NCI-H69 (cell line): ENCODE data around the gene CAMTA1.
A peak's percentile ranks its signal among the peaks of the same experiment; 100 is the strongest.

Experiments used
- DNase-seq: peaks from one replicate; lab custom pipeline; 2025; lab: John Stamatoyannopoulos, UW

CAMTA1 gene

GRCh38 chr1:7516929-7517328 lies 731.7 kb downstream of the CAMTA1 start:
- DNase-seq, result no peak

GRCh38 chr1:7517611-7518330 lies 732.5 kb downstream of the CAMTA1 start:
- no peak for DNase-seq

GRCh38 chr1:7518411-7518810 lies 733.2 kb downstream of the CAMTA1 start:
- no peak for DNase-seq

GRCh38 chr1:7519181-7519860 lies 734.1 kb downstream of the CAMTA1 start:
- DNase-seq, result no peak

- no peak for DNase-seq
These were observed 734.7 kb downstream of the CAMTA1 start for GRCh38 chr1:7519861-7520395.

GRCh38 chr1:7520496-7520895 lies 735.2 kb downstream of the CAMTA1 start:
- no peak for DNase-seq

- no peak for DNase-seq
These were observed 739.4 kb downstream of the CAMTA1 start for GRCh38 chr1:7524341-7525337.

GRCh38 chr1:7525338-7526063 lies 740.2 kb downstream of the CAMTA1 start:
- DNase-seq, result no peak

- DNase-seq, result no peak
These were observed 741.1 kb downstream of the CAMTA1 start for GRCh38 chr1:7526196-7526866.

GRCh38 chr1:7526867-7527732 lies 741.8 kb downstream of the CAMTA1 start:
- no peak for DNase-seq

- DNase-seq, result no peak
These were observed 742.4 kb downstream of the CAMTA1 start for GRCh38 chr1:7527733-7528045.

- DNase-seq, result no peak
These were observed 743.3 kb downstream of the CAMTA1 start for GRCh38 chr1:7528386-7529198.

- no peak for DNase-seq
These were observed 744.7 kb downstream of the CAMTA1 start for GRCh38 chr1:7529917-7530316.

- no peak for DNase-seq
These were observed 746.5 kb downstream of the CAMTA1 start for GRCh38 chr1:7531562-7532340.

GRCh38 chr1:7533006-7533405 lies 747.8 kb downstream of the CAMTA1 start:
- DNase-seq, result no peak

- peak; percentile 71 for DNase-seq
These were observed 749.0 kb downstream of the CAMTA1 start for GRCh38 chr1:7534061-7534825.

- DNase-seq, result no peak
These were observed 749.8 kb downstream of the CAMTA1 start for GRCh38 chr1:7535016-7535415.
